ENCODE measurements around the gene ENDOV. TPM values are rescaled to one million over a fixed set of nuclear protein-coding genes. Genes with fewer than 3 reads are reported as not detected.
A peak's percentile ranks its signal among the peaks of the same experiment; 100 is the strongest.

The ENDOV gene
- total and polyA plus RNA-seq, 2 of the 13 experiments (the other 11 are each of a cell fraction or from before 2014, with no cell fraction given) = 15.1 to 17.1 TPM

- no peak for TF ChIP-seq KIAA2018 (CRISPR knock-in tag; IDR thresholded peaks at IDR 0.05; ENCODE audit: borderline replicate concordance)
- no peak for TF ChIP-seq GABPB1 (CRISPR knock-in tag; IDR thresholded peaks at IDR 0.05)
- no peak for TF ChIP-seq ZFP36L2 (CRISPR knock-in tag; IDR thresholded peaks at IDR 0.05)
- no peak for TF ChIP-seq AFF4 (CRISPR knock-in tag; IDR thresholded peaks at IDR 0.05)
- TF ChIP-seq TEAD2 (CRISPR knock-in tag; IDR thresholded peaks at IDR 0.05) = no peak
- TF ChIP-seq ZNF777 (CRISPR knock-in tag; IDR thresholded peaks at IDR 0.05) = peak; percentile 88
- no peak for TF ChIP-seq ZNF33B (CRISPR knock-in tag; IDR thresholded peaks at IDR 0.05)
- no peak for TF ChIP-seq CERS6 (CRISPR knock-in tag; IDR thresholded peaks at IDR 0.05)
- TF ChIP-seq MIXL1 (CRISPR knock-in tag; IDR thresholded peaks at IDR 0.05) = no peak
- TF ChIP-seq XBP1 (CRISPR knock-in tag; IDR thresholded peaks at IDR 0.05) = no peak
- no peak for TF ChIP-seq HOMEZ (CRISPR knock-in tag; IDR thresholded peaks at IDR 0.05; ENCODE audit: low read depth)
- TF ChIP-seq UBTF (CRISPR knock-in tag; IDR thresholded peaks at IDR 0.05) = peak; percentile 37; the same call in 1 of the 2 replicates
Observed at GRCh38 chr17:80476877-80477646, 62.1 kb downstream of the ENDOV start (continued).
